T47D (cell line): Measurements from ENCODE around the gene PRKCH.
A peak's percentile ranks its signal among the peaks of the same experiment; 100 is the strongest.

ENCODE experiments used
- DNase-seq, 2 experiments: peaks; one replicate each; pipeline versions ENCODE4 v3.0.0 to v3.0.0-alpha.2; 2011 to 2012; ENCODE audit warnings: low read depth in 1 of 2, low spot score in 1 of 2
- JUND ChIP-seq: IDR thresholded peaks from 2 replicates; pipeline ENCODE4 v1.6.1; 2012; ENCODE audit warnings: low read depth
- in situ Hi-C: cut with HindIII; loops from 2 replicates; pipeline ENCODE4 v1.10.0; 2016; ENCODE audit warnings: low sequenced_read_pairs, low pct_unique_long_range_greater_than_20kb

Gene PRKCH

DNA sequence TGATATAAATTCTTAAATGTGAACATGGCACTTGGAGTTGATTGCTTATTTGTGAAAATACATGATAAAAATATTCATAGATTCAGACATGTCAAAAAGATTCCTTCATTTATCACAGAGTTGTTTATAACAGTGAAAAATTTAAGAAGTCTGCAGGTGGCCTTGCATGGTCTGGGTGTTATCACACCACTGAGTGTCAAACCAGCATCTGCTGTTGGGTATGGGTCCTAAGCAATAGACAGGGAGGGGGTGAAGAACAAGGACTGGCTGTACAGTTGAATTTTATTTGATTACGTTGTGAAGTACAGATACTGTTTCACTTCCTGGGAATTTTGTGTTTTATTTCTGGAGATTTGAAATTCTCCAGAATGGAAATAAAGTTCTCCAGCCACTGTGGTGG lies 193.5 kb downstream of the PRKCH start:
- in situ Hi-C loops = no loop called here
- no peak for DNase-seq
- TF ChIP-seq JUND = no peak

DNA sequence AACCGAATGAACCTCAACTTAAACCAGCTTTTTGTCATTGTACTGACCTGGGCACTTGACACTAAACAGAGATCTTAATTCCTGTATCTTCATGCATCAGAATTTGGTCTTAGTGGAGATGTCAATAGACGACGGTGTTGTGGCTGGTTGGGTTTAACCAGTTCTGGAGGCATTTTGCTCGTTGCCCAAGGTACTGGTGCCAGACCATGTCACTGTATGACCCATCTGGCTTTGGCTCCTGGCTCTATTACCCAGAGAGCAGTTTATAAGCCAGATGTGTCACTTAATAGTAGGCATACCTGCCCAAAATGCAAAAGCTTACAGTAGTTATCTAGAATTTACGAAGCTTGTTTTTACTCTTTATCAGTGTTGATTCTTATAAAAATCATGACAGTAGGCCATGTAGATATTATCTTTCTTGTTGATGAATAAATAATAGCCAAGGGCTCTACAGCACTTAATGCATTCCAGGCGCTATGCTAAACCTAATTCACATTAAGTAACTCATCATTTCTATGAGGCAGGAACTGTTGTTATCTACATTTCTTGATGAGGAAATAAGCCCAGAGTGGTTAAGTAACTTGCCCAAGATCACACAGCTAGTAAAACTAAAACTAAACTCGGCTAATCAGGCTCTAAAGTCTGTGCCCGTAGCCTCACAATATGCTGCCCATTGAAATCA lies 194.2 kb downstream of the PRKCH start:
- in situ Hi-C loops = no loop called here
- DNase-seq = peak in 1 of 2 experiments; percentile 62
- no peak for TF ChIP-seq JUND

DNA sequence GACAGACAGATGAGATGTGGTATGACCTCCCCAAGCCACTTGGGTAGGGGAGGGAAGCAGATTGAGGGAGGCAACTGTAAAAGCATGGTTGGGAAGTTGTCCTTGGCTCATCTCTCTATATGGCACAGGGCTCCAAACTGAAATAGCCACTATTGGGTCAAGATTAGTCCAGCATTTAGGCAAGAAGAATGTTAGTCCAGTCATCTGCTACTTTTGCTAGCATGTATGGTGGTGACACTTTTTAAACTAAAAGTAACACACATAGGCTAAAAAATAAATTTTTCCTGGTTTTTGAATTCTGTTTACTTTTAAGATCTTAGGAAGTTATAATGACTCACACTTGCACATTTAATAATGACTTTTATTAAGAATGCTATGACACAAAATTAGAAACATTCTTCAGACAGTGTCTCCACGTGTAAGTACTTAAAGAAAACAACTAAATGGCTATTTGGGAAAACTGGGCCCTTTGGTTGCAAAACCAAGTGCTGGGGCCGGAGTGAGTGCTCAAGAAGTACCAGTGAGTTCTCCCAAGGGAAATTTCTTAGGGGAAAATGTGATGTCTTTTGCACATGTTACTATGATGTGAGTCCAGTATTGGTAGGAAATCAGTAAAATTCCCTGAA lies 194.9 kb downstream of the PRKCH start:
- in situ Hi-C loops = no loop called here
- DNase-seq = no peak
- TF ChIP-seq JUND = no peak

DNA sequence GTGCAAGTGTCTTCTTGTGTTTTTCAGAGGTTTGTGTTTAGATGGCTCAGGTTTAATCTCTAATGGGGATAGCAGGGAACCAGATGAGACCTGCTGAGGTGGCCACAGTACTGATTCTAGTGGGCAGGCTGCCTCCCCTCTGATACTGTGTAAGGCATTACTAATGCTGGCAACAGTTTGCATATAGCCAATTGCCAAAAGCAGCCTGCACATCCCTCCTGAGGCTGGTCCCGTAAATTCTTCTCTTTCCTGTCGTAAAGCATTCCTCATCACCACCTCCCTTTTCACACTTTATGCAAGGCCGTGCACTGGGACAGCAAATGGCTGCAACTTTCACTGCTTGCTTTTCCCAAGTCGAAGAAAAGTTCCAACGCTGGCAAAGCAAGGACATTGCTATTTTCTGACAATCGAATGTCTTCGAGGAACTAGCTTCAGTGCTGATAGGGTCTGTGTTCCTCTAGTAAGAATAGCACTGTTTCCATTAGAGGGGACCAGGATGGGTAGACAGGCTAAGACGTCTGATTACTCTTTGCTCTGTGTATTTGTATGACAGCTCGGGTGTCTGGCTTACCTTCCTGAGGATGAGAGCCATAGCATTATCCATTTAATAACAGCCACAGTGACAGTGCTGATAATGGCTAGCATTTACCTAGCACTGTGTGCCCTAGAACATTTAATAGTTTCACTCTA lies 195.7 kb downstream of the PRKCH start:
- no peak for DNase-seq
- no peak for TF ChIP-seq JUND
- in situ Hi-C loops = no loop called here

DNA sequence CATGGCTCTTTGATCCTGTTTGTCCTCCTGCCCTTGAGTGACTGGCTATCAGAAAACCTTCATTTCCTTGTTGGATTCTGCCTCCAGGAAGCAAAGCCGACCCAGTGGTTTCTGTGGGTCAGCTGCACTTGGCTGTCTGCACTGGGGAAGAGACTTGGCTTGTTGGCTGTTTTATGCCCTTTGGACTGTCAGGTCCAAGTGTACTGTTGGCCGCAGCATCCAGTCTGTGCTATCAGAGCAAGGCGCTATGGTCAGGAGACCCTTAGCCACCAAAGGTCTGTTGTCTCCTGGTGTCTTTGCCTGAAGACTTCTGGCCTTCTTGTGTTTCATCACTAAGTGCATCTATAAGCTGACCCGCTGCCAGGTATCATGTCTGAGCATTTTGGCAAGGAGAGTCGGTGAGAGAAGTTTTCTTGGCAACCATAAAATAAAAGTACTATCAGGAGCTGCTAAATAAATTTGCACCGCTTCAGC lies 196.6 kb downstream of the PRKCH start:
- no peak for TF ChIP-seq JUND
- in situ Hi-C loops = no loop called here
- no peak for DNase-seq

- DNase-seq = no peak
- TF ChIP-seq JUND = no peak
- in situ Hi-C loops = no loop called here
These were observed 197.0 kb downstream of the PRKCH start for GRCh38 chr14:61518403-61518802.

- in situ Hi-C loops = no loop called here
- TF ChIP-seq JUND = no peak
- no peak for DNase-seq
These were observed 197.7 kb downstream of the PRKCH start for GRCh38 chr14:61519106-61519505.

DNA sequence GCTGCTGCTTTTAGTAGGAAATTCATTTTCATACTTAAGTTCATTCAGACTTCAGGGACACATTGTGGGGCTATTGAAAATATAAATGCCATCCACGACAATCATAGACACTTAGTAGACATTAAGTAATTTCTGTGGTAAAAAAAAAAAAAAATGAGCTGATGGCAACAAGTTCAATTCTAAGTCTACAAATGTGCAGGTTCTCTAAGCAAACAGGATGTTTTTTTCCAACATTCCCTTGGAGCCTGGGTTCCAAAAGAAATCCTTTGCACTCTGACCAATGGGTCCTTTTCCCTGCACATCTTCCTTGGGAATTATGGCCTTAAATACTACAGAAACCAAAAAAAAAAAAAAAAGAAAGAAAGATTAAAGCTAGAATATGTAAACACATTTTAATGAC lies 198.4 kb downstream of the PRKCH start:
- no peak for DNase-seq
- no peak for TF ChIP-seq JUND
- in situ Hi-C loops = no loop called here

DNA sequence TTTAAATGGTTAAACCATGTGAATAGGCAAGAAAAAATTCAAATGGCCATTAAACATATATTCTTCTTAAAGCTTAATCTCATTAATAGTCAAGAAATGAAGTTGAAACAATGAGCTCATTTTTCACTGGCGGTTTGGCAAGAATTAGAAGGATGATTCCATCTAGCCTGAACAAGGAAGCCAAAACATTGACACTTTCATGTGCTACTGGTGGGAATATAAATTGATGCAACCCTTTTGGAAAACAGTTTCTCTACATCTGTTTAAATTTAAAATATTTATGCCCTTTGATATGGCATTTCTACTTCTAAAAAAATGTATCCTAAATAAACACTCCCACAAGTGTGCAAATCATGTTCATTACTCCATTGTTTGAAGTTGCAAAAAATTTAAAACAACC lies 199.2 kb downstream of the PRKCH start:
- in situ Hi-C loops = no loop called here
- no peak for DNase-seq
- no peak for TF ChIP-seq JUND

DNA sequence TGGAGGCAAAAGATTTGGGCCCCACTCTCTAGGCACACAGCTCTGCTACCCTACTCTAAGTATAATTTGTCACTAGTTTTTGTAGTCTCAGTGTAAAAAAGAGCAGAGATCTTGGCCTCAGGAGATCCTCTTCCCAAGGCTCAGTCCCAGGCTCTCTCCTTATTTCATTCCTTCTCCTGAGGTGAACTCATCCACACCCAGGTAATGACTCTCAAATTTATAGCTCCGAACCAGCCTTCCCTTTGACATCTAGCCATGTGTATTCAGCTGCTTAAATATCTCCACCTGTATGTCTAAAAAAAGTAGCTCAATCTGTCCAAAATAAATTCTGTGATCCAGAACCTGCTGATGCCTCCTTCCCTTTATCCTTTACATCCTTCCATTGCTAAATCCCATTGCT lies 200.4 kb downstream of the PRKCH start:
- no peak for TF ChIP-seq JUND
- in situ Hi-C loops = no loop called here

GRCh38 chr14:61523751-61524150 lies 202.4 kb downstream of the PRKCH start:
- DNase-seq = no peak
- TF ChIP-seq JUND = no peak
- in situ Hi-C loops = no loop called here

More for the DNA sequence above, 200.4 kb downstream of the PRKCH start:
- no peak for DNase-seq

- no peak for TF ChIP-seq JUND
- DNase-seq = no peak
- in situ Hi-C loops = no loop called here
These were observed 202.9 kb downstream of the PRKCH start for GRCh38 chr14:61524211-61524806.

- no peak for TF ChIP-seq JUND
- in situ Hi-C loops = no loop called here
- no peak for DNase-seq
These were observed 203.5 kb downstream of the PRKCH start for GRCh38 chr14:61524936-61525292.
